OCI-LY1 (cell line): ENCODE results near the gene HBD.

Experiments
- H2AFZ ChIP-seq: fragments of 200-600 bp; sonication (generic), shearing (Covaris generic); 2 replicates; pipeline ENCODE4 v1.6.0; 2014; ENCODE audit warnings: antibody characterized with exemption, mild to moderate bottlenecking, low read length
- H3F3A ChIP-seq: fragments of 200-600 bp; sonication (generic), shearing (Covaris generic); 2 replicates; pipeline ENCODE4 v1.6.0; 2014; ENCODE audit warnings: mild to moderate bottlenecking, antibody characterized with exemption, low read length, moderate library complexity; ENCODE audit not compliant: insufficient read depth
- H3K27ac ChIP-seq: fragments of 200-600 bp; sonication (generic); 2 replicates; pipeline ENCODE4 v1.5.1; 2014; ENCODE audit warnings: low read length, mixed run types, mild to moderate bottlenecking, low read depth; ENCODE audit not compliant: poor library complexity, severe bottlenecking
- H3K27me3 ChIP-seq: fragments of 200-600 bp; sonication (generic); 2 replicates; pipeline ENCODE4 v1.6.0; 2014; ENCODE audit warnings: antibody characterized with exemption, mild to moderate bottlenecking, low read length, moderate library complexity; ENCODE audit not compliant: insufficient read depth
- H3K36me3 ChIP-seq: fragments of 200-600 bp; sonication (generic); 2 replicates; pipeline ENCODE4 v1.6.1; 2014; ENCODE audit warnings: mild to moderate bottlenecking, antibody characterized with exemption, low read length, moderate library complexity, mixed read lengths; ENCODE audit not compliant: insufficient read depth
- H3K4me1 ChIP-seq: fragments of 200-600 bp; sonication (generic); 2 replicates; pipeline ENCODE4 v1.5.1; 2014; ENCODE audit warnings: mild to moderate bottlenecking, low read length, moderate library complexity; ENCODE audit not compliant: insufficient read depth, severe bottlenecking
- H3K4me2 ChIP-seq: fragments of 200-600 bp; sonication (generic), shearing (Covaris generic); 2 replicates; pipeline ENCODE4 v1.6.1; 2014; ENCODE audit warnings: low read length
- H3K4me3 ChIP-seq: fragments of 200-600 bp; sonication (generic); 2 replicates; pipeline ENCODE4 v1.5.1; 2014; ENCODE audit warnings: low read length, low read depth, mild to moderate bottlenecking, mixed read lengths; ENCODE audit not compliant: poor library complexity, severe bottlenecking
- H3K79me2 ChIP-seq: fragments of 200-600 bp; shearing (Covaris generic); 2 replicates; pipeline ENCODE4 v1.6.1; 2016; ENCODE audit warnings: mixed run types, low read length, mixed read lengths; ENCODE audit not compliant: insufficient read depth
- H3K9ac ChIP-seq: fragments of 200-600 bp; sonication (generic), shearing (Covaris generic); 2 replicates; pipeline ENCODE4 v1.6.1; 2014; ENCODE audit warnings: mild to moderate bottlenecking, low read length, mixed read lengths
- H3K9me2 ChIP-seq: fragments of 200-600 bp; sonication (generic), shearing (Covaris generic); 2 replicates; pipeline ENCODE4 v1.6.1; 2014; ENCODE audit warnings: low read depth, mild to moderate bottlenecking, low read length, mixed read lengths
- H3K9me3 ChIP-seq: fragments of 200-600 bp; shearing (Covaris generic); 2 replicates; pipeline ENCODE4 v1.6.1; 2014; ENCODE audit warnings: low read length, mixed read lengths
- H4K20me1 ChIP-seq: fragments of 200-600 bp; sonication (generic), shearing (Covaris generic); 2 replicates; pipeline ENCODE4 v1.6.0; 2016; ENCODE audit warnings: mild to moderate bottlenecking, low read length; ENCODE audit not compliant: insufficient read depth
- EZH2 ChIP-seq: fragments of 200-600 bp; sonication (generic), shearing (Covaris generic); IDR thresholded peaks from 2 replicates; pipeline ENCODE4 v1.8.0; 2017; ENCODE audit warnings: borderline replicate concordance, mixed run types, mild to moderate bottlenecking, antibody characterized with exemption, low read length, moderate library complexity, mixed read lengths
- TF ChIP-seq, protein P1 (sequence below): fragments of 200-600 bp; sonication (generic), shearing (Covaris generic); IDR thresholded peaks from 2 replicates; pipeline ENCODE4 v1.5.1; 2017; ENCODE audit warnings: mild to moderate bottlenecking, antibody characterized with exemption, low read length, moderate library complexity, mixed read lengths

HBD gene

DNA sequence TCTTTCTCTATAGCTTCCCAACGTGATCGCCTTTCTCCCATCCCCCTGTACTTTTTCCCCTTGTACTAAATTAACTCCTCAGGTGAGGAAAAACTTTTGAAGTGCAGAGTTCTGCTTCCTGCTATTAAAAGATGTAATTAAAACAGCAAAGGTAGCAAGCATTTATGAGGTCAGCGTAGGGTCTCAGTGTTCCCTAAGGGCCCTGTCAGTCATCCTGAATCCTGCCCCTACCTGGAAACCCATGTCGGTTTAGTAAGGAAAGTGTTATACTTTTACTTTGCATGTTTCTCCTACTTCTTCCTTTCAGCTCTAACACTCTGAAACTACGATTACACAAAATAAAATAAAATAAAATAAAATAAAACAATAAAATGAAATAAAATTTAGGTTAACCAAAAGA lies 6.2 kb downstream of the HBD start:
- H3K4me2 ChIP-seq, result no peak overlapping the region
- H3K27me3 ChIP-seq, result no peaks in the 10 kb centered on the region
- no peaks in the 10 kb centered on the region for H3K79me2 ChIP-seq
- H4K20me1 ChIP-seq, result no peaks in the 10 kb centered on the region
- no peak for TF ChIP-seq EZH2
- TF ChIP-seq, protein P1, sequence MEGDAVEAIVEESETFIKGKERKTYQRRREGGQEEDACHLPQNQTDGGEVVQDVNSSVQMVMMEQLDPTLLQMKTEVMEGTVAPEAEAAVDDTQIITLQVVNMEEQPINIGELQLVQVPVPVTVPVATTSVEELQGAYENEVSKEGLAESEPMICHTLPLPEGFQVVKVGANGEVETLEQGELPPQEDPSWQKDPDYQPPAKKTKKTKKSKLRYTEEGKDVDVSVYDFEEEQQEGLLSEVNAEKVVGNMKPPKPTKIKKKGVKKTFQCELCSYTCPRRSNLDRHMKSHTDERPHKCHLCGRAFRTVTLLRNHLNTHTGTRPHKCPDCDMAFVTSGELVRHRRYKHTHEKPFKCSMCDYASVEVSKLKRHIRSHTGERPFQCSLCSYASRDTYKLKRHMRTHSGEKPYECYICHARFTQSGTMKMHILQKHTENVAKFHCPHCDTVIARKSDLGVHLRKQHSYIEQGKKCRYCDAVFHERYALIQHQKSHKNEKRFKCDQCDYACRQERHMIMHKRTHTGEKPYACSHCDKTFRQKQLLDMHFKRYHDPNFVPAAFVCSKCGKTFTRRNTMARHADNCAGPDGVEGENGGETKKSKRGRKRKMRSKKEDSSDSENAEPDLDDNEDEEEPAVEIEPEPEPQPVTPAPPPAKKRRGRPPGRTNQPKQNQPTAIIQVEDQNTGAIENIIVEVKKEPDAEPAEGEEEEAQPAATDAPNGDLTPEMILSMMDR, result no peak
- no peak overlapping the region for H2AFZ ChIP-seq
- H3K4me3 ChIP-seq, result no peak overlapping the region
- no peak overlapping the region for H3K27ac ChIP-seq
- no peaks in the 10 kb centered on the region for H3K4me1 ChIP-seq
- no peaks in the 10 kb centered on the region for H3F3A ChIP-seq
- H3K36me3 ChIP-seq, result no peaks in the 10 kb centered on the region
- H3K9me3 ChIP-seq, result no peaks in the 10 kb centered on the region
- H3K9me2 ChIP-seq, result no peaks in the 10 kb centered on the region
- H3K9ac ChIP-seq, result no peak overlapping the region

- no peak overlapping the region for H3K27ac ChIP-seq
- H3K27me3 ChIP-seq, result no peaks in the 10 kb centered on the region
- H3K9ac ChIP-seq, result no peak overlapping the region
- H3K9me2 ChIP-seq, result no peaks in the 10 kb centered on the region
- H3K4me3 ChIP-seq, result no peak overlapping the region
- H3K36me3 ChIP-seq, result no peaks in the 10 kb centered on the region
- H3F3A ChIP-seq, result no peaks in the 10 kb centered on the region
- H2AFZ ChIP-seq, result no peak overlapping the region
- H3K79me2 ChIP-seq, result no peaks in the 10 kb centered on the region
- H3K4me1 ChIP-seq, result no peaks in the 10 kb centered on the region
- no peaks in the 10 kb centered on the region for H3K9me3 ChIP-seq
- TF ChIP-seq, protein P1, result no peak
- no peak for TF ChIP-seq EZH2
- no peaks in the 10 kb centered on the region for H4K20me1 ChIP-seq
- no peak overlapping the region for H3K4me2 ChIP-seq
Measured at GRCh38 chr11:5227681-5228080, 6.6 kb downstream of the HBD start.

GRCh38 chr11:5226732-5227310 lies 7.5 kb downstream of the HBD start, which contains the start of gene HBB:
TSS of gene HBB (minus strand) at chr11:5227071. CDS start at chr11:5227021, 50 bp downstream.
- Histone ChIP-seq H3K79me2 (no peaks in the 10 kb centered on the region), H3K4me3 (no peak within 1 kb of the TSS), H3K4me2 (no peak within 1 kb of the TSS), H4K20me1 (no peaks in the 10 kb centered on the region), H3F3A (no peaks in the 10 kb centered on the region), H2AFZ (no peak within 1 kb of the TSS), H3K27ac (no peak within 1 kb of the TSS), H3K9ac (no peak within 1 kb of the TSS), H3K9me2 (no peaks in the 10 kb centered on the region), H3K27me3 (no peaks in the 10 kb centered on the region), H3K9me3 (no peaks in the 10 kb centered on the region), H3K36me3 (no peaks in the 10 kb centered on the region), H3K4me1 (no peaks in the 10 kb centered on the region)
- TF ChIP-seq, protein P1, result no peak
- TF ChIP-seq EZH2, result no peak
